Stimulated activated naive CD8-positive, alpha-beta T cell treated with anti-CD3 and anti-CD28 coated beads, Interleukin-15, Interleukin-2, amounts not matched to agents 100 ng/mL and 50 ng/mL, for 24 hours (primary cell): ENCODE measurements around the gene HAUS8.
"Not testable (repeated sequence)": the region's sequence is repeated elsewhere in the genome, so short reads cannot be mapped to it uniquely, and the experiment has no call there.

Experiments
- H3K27ac Mint-ChIP-seq: one replicate; pipeline ENCODE4 v1.8.0; 2021; ENCODE audit warnings: mild to moderate bottlenecking, mixed read lengths
- H3K27me3 Mint-ChIP-seq: one replicate; pipeline ENCODE4 v1.8.0; 2021; ENCODE audit warnings: mixed read lengths
- H3K36me3 Mint-ChIP-seq: one replicate; pipeline ENCODE4 v1.8.0; 2021; ENCODE audit warnings: low read depth, mixed read lengths
- H3K4me1 Mint-ChIP-seq: one replicate; pipeline ENCODE4 v1.8.0; 2021; ENCODE audit warnings: low read depth, mixed read lengths
- H3K4me3 Mint-ChIP-seq: one replicate; pipeline ENCODE4 v1.8.0; 2021; ENCODE audit warnings: mild to moderate bottlenecking, mixed read lengths
- H3K9me3 Mint-ChIP-seq: one replicate; pipeline ENCODE4 v1.8.0; 2021; ENCODE audit warnings: mixed read lengths

Gene HAUS8

GRCh38 chr19:17021793-17022590 is 53.3 kb downstream of the HAUS8 start:
- Mint-ChIP-seq H3K27me3 (peaks cover 13% of the 10 kb centered on the region), H3K4me3 (no peak overlapping the region), H3K9me3 (peaks cover 10% of the 10 kb centered on the region), H3K4me1 (peaks cover 7% of the 10 kb centered on the region), H3K27ac (no peak overlapping the region), H3K36me3 (peaks cover 7% of the 10 kb centered on the region)

- Mint-ChIP-seq H3K27me3 (peaks cover 13% of the 10 kb centered on the region), H3K9me3 (peaks cover 10% of the 10 kb centered on the region), H3K4me1 (peaks cover 7% of the 10 kb centered on the region), H3K4me3 (no peak overlapping the region), H3K36me3 (peaks cover 7% of the 10 kb centered on the region), H3K27ac (no peak overlapping the region)
These were observed 53.9 kb downstream of the HAUS8 start for GRCh38 chr19:17021328-17021727.

- Mint-ChIP-seq H3K36me3 (peaks cover 7% of the 10 kb centered on the region), H3K4me1 (peaks cover 2% of the 10 kb centered on the region), H3K4me3 (no peak overlapping the region), H3K27ac (no peak overlapping the region), H3K9me3 (peaks cover 10% of the 10 kb centered on the region), H3K27me3 (peaks cover 9% of the 10 kb centered on the region)
These were observed 54.4 kb downstream of the HAUS8 start for GRCh38 chr19:17020823-17021222.

DNA sequence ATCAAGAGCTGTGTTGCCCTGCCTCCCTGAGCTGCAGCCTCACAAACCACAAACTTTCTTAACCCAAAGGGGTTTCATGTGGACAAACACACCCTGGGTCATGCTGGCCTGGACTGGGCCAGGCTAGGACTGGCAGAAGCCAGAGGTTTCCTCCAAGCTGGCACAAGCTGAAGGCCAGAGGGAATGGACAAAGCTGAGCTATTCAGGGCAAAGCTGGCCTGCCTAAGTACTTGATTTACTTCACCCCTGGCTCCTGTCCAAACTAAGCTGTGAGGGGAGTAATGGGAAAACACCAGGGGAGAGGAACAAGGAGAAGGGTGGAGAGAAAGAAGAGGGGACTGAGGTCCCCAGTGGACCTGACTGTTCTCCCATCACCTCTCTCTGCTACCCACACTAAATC is 54.9 kb downstream of the HAUS8 start:
- no peak overlapping the region for H3K4me3 Mint-ChIP-seq
- peaks cover 7% of the 10 kb centered on the region for H3K36me3 Mint-ChIP-seq
- no peak overlapping the region for H3K27ac Mint-ChIP-seq
- peaks cover 10% of the 10 kb centered on the region for H3K9me3 Mint-ChIP-seq
- H3K27me3 Mint-ChIP-seq: peaks cover 7% of the 10 kb centered on the region
- H3K4me1 Mint-ChIP-seq: no peaks in the 10 kb centered on the region

DNA sequence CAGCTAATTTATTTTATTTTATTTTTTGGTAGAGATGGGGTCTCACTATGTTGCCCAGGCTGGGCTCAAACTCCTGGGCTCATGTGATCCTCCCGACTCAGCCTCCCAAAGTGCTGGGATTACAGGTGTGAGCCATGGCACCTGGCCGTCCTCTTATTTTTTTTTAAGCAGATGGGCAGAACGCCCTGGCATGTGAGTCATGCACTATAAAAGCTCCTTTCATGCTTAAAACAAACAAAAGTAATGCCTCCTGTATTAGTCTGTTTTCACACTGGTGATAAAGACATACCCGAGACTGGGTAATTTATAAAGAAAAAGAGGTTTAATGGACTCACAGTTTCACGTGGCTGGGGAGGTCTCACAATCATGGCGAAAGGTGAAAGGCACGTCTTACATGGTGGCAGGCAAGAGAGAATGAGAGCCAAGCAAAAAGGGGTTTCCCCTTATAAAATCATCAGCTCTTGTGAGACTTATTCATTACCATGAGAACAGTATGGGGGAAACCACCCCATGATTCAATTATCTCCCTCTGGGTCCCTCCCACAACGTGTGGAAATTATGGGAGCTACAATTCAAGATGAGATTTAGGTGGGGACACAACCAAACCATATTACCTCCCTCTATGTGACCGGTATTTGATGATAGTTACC is 60.9 kb downstream of the HAUS8 start:
- H3K27me3 Mint-ChIP-seq, H3K4me3 Mint-ChIP-seq, H3K4me1 Mint-ChIP-seq, H3K27ac Mint-ChIP-seq, H3K9me3 Mint-ChIP-seq, H3K36me3 Mint-ChIP-seq: not testable (repeated sequence)

- no peaks in the 10 kb centered on the region for H3K36me3 Mint-ChIP-seq
- peaks cover 6% of the 10 kb centered on the region for H3K4me1 Mint-ChIP-seq
- H3K27ac Mint-ChIP-seq: no peak overlapping the region
These were observed 63.8 kb downstream of the HAUS8 start for GRCh38 chr19:17011485-17011884.

DNA sequence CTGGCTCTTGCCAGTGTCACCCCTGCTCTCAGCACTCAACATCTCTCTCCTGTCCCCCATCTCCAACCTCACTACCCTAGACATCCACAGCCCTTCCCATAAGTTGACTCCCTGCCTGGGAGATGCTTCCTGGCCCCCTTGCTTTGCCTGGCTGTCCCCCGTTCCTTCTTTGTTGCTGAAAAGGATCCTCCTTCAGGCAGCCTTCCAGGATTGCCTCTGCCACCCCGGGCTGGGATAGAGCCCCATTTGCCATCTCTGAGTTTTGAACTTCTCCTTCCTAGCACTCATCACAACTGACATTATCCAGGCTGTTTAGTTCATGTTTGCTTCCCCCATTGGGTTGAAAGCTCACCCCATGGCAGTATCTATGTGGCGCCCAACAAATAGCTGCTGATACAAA is 68.7 kb downstream of the HAUS8 start:
- Mint-ChIP-seq H3K27ac (no peak overlapping the region), H3K27me3 (no peaks in the 10 kb centered on the region), H3K4me3 (no peak overlapping the region), H3K36me3 (no peaks in the 10 kb centered on the region), H3K9me3 (no peaks in the 10 kb centered on the region), H3K4me1 (peaks cover 11% of the 10 kb centered on the region)

More at GRCh38 chr19:17011485-17011884, 63.8 kb downstream of the HAUS8 start:
- Mint-ChIP-seq H3K27me3 (no peaks in the 10 kb centered on the region), H3K4me3 (no peak overlapping the region), H3K9me3 (no peaks in the 10 kb centered on the region)

GRCh38 chr19:17005000-17005399 is 70.3 kb downstream of the HAUS8 start:
- no peaks in the 10 kb centered on the region for H3K27me3 Mint-ChIP-seq
- no peak overlapping the region for H3K4me3 Mint-ChIP-seq
- no peaks in the 10 kb centered on the region for H3K9me3 Mint-ChIP-seq
- no peak overlapping the region for H3K27ac Mint-ChIP-seq
- no peaks in the 10 kb centered on the region for H3K36me3 Mint-ChIP-seq
- peaks cover 19% of the 10 kb centered on the region for H3K4me1 Mint-ChIP-seq

- H3K27me3 Mint-ChIP-seq: no peaks in the 10 kb centered on the region
- no peak overlapping the region for H3K4me3 Mint-ChIP-seq
- H3K9me3 Mint-ChIP-seq: no peaks in the 10 kb centered on the region
- peaks cover 19% of the 10 kb centered on the region for H3K4me1 Mint-ChIP-seq
- H3K36me3 Mint-ChIP-seq: no peaks in the 10 kb centered on the region
- no peak overlapping the region for H3K27ac Mint-ChIP-seq
These were observed 70.9 kb downstream of the HAUS8 start for GRCh38 chr19:17004386-17004785.

DNA sequence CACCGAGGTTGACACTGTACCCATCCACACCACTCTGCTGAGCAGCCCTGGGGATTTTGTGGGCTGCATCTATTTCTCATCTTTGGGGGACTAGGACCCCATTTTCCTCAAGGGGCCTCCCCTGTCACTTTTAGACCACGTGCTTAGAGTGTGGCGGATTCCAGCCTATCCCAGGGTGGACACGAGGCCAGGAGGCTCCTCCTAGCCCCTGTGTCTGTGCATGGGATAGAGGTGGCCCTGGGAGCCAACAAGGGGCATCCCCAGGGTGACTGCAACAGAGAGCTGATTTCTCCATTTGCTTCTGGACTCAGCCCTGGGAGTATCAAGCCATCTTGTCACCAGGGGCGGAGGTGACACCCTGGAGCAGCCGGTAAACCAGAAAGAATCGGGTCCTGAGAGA is 72.8 kb downstream of the HAUS8 start:
- Mint-ChIP-seq H3K4me1 (peaks cover 19% of the 10 kb centered on the region), H3K9me3 (peaks cover 5% of the 10 kb centered on the region), H3K27ac (no peak overlapping the region), H3K4me3 (no peak overlapping the region), H3K27me3 (no peaks in the 10 kb centered on the region), H3K36me3 (no peaks in the 10 kb centered on the region)

GRCh38 chr19:17001603-17002183 is 73.6 kb downstream of the HAUS8 start:
- peaks cover 5% of the 10 kb centered on the region for H3K9me3 Mint-ChIP-seq
- no peaks in the 10 kb centered on the region for H3K27me3 Mint-ChIP-seq
- H3K4me3 Mint-ChIP-seq: peak overlapping the region; percentile 35
- H3K36me3 Mint-ChIP-seq: no peaks in the 10 kb centered on the region
- H3K4me1 Mint-ChIP-seq: peaks cover 19% of the 10 kb centered on the region
- peak overlapping the region; percentile 22 for H3K27ac Mint-ChIP-seq
